Measurements from ENCODE around the gene KRT71.

The KRT71 gene

GRCh38 chr12:52573743-52574142, 20.8 kb upstream of the KRT71 start, which contains the start of gene KRT74:
Gene KRT74, minus strand, starts transcription at chr12:52573843. Its CDS starts 66 bp downstream, at chr12:52573777.
- no peak for DNase-seq

GRCh38 chr12:52573306-52573705, 20.4 kb upstream of the KRT71 start:
- no peak for DNase-seq

DNA sequence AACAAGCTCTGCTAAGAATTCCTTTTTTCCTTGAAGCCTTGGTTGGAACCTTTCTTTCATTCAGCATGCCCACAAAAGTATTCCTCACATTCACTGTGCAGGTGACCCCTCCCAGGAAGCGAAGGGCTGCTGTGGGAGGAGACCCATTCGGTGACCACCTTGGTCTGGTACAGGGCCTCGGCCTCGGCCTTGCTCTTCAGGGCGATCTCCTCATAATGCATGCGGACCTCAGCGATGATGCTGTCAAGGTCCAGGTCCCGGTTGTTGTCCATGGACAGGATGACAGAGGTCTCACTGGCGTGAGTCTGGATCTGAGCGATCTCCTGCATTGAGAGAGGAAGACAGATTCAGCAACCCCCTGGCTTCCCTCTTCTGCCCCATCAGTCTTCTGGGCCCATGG, 17.6 kb upstream of the KRT71 start:
- DNase-seq: no peak

DNA sequence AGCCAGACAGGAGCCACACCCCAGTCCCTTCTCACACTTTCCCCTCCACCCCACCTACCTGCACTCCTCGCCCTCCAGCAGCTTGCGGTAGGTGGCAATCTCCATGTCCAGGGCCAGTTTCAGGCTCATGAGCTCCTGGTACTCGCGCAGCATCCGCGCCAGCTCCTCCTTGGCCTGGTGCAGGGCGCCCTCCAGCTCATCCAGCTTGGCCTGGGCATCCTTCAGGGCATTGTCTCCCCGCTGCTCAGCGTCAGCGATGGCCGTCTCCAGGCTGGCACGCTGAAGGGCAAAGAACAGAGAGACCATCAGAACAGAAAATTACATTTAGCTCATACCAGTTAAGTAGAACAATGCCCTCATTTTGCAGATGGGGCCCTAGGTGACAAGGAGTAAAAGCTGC, 15.2 kb upstream of the KRT71 start:
- DNase-seq: no peak

DNA sequence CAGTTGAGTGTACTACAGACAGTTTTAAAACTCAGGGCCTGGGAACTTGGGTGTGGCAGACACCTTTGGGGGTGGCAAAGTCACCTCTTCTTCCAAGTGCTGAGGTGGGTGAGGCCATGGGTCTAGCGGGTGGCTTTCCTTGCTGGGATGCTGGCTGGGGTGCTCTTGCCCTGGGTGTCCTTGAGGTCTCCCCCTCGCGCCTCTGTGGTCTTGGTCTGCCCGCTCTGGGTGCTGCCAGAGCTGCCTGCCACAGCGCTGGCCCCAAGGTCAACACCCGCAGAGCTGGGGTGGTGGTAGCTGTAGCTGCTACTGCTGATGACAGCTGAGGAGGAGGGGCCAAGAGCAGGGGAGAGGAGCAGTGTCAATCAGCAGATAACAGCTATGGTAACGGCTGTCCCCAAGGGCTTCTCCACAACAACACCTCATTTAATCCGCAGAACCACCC, 13.9 kb upstream of the KRT71 start:
- DNase-seq: no peak

- DNase-seq: no peak
These were observed 11.6 kb upstream of the KRT71 start for GRCh38 chr12:52564582-52564981.

DNA sequence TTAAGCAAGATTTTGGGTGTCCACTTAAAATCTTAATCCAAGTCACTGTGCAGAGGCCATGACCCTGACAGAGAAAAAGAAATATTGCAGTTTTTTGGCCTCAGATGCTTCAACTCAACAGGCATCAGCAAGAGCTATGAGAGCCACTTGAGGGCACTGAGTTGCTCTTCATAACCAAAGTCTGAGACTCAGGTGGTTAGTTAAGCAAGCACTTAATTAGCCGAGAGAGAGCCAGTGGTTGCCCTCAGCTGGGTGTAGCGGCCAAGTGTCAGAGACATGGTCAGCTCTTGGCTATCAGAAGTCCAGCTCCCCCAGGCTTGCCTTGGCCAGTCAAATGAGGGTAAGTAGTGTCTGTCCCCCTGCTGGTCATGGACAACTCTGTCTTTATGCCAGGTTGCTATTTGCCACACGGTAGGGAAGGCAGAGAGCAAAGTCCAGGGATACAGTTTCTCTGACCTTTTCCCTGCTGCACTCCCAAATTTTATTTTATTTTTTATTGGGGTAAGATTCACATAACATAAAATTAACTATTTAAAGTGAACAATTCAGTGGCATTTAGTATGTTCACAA, 9.0 kb upstream of the KRT71 start:
- DNase-seq: no peak

- no peak for DNase-seq
These were observed 7.0 kb upstream of the KRT71 start for GRCh38 chr12:52559979-52560378.

- no peak for DNase-seq
These were observed 6.0 kb upstream of the KRT71 start for GRCh38 chr12:52558781-52559445.

GRCh38 chr12:52557476-52557875, 4.5 kb upstream of the KRT71 start:
- DNase-seq: no peak

DNA sequence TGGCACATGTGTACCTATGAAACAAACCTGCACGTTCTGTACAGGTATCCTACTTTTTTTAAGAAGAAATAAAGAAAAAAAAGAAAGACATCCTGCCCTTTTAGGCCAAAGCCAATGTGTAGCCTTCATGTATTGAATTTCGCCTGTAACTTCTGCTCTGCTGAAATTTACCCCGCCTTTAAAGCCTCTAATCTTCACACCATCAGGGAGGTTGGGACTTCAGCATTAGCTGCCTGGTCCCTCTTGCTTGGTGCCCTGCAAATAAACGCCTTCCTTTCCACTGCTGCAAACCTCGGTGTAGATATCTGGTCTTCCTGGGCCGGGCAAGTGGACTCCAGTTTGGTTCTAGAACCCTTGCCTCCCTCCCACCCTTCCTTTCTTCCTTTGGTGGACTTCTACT, 2.6 kb upstream of the KRT71 start:
- no peak for DNase-seq

DNA sequence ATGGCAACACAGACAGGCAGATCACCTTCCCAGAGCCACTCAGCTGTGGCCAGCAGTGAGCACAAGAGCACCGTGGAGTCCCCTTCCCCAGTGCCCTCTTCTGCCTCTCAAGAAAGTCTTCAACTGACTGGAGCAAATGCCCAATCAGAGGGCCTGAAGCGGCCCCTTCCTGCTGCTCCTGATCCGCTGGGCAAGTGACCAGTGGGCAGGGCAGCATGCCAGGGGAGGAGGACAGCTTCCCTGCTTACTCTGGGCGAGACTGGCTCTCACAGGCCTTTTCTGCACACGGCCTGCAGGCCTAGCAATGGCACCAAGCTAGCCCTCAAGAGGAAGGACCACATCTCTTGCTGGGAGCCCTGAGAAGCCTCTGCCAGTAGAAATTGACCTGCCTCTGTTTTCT, 890 bp downstream of the KRT71 start:
- DNase-seq: no peak

DNA sequence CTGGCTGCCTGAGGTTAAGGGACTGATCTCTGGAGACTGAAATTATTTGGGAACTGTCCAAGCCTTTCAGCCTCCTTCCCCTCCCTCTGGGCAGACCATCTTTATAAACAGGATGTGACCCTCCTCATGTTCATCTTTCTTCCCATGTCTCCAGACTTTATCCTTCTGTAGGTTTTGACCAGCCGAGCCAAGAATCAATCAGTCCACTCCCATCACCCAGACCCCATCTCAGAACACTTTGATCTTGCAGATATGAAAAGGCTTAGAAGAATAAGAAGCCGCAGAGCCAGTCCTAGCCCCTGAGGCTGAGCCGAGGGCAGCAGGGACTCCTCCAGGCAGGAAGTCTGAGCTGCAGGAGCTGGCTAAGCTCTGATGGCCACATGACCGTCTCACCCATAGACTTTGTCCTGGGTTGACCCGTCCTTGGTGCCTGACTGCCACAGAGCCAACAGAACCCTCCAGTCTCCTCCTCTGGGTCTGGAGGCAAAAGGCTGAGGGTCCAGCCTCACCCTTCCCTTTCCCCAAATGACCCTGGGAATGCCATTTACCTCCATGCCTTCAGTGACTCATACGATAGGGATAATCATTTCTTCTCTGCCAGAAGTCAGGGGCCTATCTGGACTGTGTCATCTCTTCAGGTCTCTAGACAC, 1.6 kb downstream of the KRT71 start:
- no peak for DNase-seq

DNA sequence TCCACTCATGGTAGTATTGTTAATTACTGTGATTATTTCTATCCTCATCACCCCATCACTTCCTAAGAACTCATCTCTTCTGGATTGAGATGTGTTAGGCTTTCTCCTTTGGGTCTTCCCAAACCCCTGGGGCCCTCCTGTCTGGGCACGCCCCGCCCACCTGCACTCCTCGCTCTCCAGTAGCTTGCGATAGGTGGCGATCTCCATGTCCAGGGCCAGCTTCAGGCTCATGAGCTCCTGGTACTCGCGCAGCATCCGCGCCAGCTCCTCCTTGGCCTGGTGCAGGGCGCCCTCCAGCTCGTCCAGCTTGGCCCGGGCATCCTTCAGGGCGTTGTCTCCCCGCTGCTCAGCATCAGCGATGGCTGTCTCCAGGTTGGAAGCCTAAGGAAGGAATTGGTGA, 6.8 kb downstream of the KRT71 start:
- no peak for DNase-seq

- DNase-seq: no peak
These were observed 8.7 kb downstream of the KRT71 start for GRCh38 chr12:52543985-52544883.

- no peak for DNase-seq
These were observed 10.1 kb downstream of the KRT71 start for GRCh38 chr12:52542785-52543318.

- DNase-seq: no peak
These were observed 10.8 kb downstream of the KRT71 start for GRCh38 chr12:52542157-52542556.

DNA sequence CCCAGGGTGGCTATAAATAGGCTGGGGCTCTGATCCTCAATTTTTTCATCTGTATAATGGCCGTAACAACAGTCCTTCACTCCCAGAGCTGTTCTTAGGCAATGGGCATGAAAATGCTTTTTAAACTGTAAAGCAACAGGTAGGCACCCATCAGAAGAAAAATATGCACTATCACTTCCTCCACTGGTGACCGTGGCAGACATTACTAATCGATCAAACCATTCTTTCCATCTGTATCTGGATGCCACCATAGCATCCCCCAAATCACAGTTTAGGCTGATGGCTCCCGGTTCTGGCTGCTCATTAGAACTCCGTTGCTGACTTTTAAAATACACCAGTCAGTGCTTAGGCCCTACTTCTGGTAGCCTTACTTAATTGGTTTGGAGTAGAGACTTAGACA, 11.2 kb downstream of the KRT71 start:
- DNase-seq: no peak

GRCh38 chr12:52540531-52540930, 12.4 kb downstream of the KRT71 start:
- no peak for DNase-seq

- no peak for DNase-seq
These were observed 13.1 kb downstream of the KRT71 start for GRCh38 chr12:52539821-52540173.

DNA sequence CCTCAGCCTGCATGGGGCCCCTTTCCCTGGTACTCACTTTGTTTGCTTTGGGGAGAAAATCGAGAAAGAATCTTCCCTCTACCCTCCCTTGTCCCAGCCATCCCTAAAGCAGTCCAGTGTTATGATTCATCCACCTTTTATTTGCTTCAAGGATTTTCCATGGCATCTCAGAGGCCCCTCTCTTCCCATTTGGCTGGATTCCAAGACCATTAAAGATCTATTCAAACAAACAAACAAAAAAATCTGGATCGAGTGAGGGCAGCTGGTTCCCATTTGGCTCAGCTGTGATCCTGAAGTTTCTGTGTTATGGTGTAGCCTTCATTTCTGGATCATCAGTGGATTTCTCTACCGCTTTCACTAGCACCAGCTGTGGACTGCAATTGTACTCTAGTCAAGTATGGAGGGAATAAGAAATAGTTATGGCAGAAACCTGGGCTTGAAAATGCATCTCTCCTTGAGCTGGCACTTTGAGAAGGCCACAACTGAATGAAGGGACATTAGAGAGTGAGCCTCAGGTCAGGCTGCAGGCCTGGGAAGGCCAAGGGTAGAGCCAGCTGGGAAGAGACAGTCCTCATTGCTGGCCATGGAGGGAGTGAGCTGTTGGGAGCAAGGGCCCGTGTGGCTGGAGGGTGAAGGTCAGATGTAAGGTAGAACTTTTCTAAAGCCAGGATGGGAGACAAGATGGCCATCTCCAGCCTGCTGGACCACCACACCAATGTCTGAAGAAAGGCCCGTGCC, 13.7 kb downstream of the KRT71 start:
- no peak for DNase-seq

DNA sequence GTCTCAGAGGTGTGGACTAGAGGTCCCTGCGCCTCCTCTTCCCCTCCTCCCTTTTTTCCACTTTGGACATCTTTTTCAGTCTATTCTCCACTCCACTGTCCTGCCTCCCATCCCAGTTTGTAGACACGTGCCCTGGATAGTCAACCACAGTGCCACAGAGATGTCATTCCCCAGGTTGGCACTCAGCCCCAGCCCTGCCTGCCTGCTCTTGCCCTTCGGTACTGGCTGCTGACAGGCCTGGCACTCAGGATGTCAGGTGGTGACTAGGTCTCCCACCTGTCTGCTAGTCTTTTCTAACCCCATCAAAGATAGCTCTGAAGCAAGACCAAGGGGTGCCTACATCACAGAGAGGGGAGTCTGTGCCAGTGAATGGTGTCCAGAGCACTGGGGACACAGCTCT, 15.8 kb downstream of the KRT71 start:
- no peak for DNase-seq

- no peak for DNase-seq
These were observed 17.4 kb downstream of the KRT71 start for GRCh38 chr12:52535574-52535973.

Measured in activated effector memory CD4-positive, alpha-beta T cell treated with anti-CD3 and anti-CD28 coated beads, Interleukin-2, amount 50 U/mL, for 16 hours (primary cell).